ENCODE measurements around the gene PGBD2.
"Not testable (repeated sequence)": the region's sequence is repeated elsewhere in the genome, so short reads cannot be mapped to it uniquely, and the experiment has no call there.

PGBD2 gene

DNA sequence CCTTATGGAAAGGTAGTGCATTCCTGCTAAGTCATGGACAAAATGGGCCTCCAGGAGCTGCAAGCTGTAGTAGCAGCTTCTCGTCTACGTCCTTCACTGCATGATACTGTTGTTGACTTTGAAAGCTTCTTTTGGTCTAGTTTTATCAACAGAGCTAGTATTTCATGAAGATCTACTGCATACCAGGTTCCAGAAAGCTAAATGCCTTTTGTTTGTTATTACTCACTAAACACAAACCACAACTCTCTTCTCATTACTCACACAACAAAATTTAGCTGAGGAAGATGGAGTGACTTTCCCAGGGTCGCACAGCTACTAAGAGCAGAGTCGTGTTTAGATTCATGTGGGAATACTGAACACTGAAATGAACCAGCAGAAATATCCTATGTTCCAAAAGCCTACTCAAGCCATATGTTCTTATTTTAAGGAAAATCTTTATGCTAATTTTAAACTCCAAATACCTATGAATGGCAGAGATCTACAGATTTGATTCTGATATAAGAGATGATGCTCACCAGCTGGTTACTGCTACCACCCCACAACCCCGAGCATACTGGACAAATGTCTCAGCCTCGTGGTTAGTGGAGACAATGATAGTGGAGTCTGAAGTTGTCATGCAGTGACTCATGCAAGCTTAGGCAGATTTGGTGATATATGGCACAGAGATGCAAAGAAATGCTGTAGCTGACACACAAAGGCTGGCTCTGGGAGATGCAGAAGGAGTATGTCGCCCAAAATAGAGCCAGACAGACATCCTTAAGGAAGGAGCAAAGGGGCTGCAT, 20.6 kb downstream of the PGBD2 start:
- DNase-seq = no peak

DNA sequence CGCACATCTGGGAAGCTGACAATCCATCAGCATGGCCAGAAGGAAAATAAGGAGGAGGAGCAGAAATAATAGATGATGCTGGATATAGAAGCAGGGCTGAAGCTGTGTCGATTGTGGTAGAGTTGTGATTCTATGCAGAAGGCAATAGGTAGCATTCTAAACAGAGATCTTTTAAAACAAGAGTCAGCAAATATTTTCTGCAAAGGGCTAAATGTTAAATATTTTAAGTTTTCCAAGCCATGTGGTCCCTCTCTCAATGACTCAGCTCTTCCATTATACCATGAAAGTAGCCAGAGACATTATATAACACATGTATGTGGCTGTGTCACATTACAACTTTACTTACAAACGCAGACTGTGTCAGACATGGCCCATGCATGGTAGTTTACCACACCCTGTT, 21.2 kb downstream of the PGBD2 start:
- DNase-seq = not testable (repeated sequence)

- not testable (repeated sequence) for DNase-seq
These were observed 22.1 kb downstream of the PGBD2 start for GRCh38 chr1:248928122-248928521.

- not testable (repeated sequence) for DNase-seq
These were observed 24.0 kb downstream of the PGBD2 start for GRCh38 chr1:248930037-248930436.

DNA sequence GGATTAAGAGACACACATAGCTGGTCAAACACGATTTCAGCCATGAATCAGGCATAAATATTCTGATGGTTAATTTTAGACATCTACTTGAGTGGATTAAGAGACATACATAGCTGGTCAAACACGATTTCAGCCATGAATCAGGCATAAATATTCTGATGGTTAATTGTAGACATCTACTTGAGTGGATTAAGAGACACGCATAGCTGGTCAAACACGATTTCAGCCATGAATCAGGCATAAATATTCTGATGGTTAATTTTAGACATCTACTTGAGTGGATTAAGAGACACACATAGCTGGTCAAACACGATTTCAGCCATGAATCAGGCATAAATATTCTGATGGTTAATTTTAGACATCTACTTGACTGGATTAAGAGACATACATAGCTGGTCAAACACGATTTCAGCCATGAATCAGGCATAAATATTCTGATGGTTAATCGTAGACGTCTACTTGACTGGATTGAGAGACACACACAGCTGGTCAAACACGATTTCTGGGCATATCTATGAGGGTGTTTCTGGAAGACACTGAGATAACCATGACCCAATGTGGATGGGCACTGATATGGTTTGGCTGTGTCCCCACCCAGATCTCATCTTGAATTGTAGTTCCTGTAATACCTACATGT, 32.3 kb downstream of the PGBD2 start:
- DNase-seq = not testable (repeated sequence)

- DNase-seq = not testable (repeated sequence)
These were observed 38.3 kb downstream of the PGBD2 start for GRCh38 chr1:248944134-248944999.

DNA sequence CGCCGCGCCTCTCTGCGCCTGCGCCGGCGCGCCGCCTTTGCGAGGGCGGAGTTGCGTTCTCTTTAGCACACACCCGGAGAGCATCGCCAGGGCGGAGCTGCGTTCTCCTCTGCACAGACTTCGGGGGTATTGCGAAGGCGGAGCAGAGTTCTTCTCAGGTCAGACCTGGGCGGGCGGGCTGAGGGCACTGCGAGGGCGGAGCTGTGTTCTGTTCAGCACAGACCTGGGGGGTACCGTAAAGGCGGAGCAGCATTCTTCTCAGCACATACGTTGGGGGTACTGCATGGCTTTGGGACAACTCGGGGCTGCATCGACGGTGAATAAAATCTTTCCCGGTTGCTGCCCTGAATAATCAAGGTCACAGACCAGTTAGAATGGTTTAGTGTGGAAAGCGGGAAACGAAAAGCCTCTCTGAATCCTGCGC, 39.0 kb downstream of the PGBD2 start:
- not testable (repeated sequence) for DNase-seq

GRCh38 chr1:248945453-248945852, 39.4 kb downstream of the PGBD2 start:
- DNase-seq = not testable (repeated sequence)

DNA sequence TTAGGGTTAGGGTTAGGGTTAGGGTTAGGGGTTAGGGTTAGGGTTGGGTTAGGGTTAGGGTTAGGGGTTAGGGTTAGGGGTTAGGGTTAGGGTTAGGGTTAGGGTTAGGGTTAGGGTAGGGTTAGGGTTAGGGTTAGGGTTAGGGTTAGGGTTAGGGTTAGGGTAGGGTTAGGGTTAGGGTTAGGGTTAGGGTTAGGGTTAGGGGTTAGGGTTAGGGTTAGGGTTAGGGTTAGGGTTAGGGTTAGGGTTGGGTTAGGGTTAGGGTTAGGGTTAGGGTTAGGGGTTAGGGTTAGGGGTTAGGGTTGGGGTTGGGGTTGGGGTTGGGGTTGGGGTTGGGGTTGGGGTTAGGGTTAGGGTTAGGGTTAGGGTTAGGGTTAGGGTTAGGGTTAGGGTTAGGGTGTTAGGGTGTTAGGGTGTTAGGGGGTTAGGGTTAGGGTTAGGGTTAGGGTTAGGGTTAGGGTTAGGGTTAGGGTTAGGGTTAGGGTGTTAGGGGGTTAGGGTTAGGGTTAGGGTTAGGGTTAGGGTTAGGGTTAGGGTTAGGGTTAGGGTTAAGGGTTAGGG, 39.9 kb downstream of the PGBD2 start:
- DNase-seq = not testable (repeated sequence)
